K562 (cell line): Measurements from ENCODE around the gene EPPIN. TPM values are rescaled to one million over a fixed set of nuclear protein-coding genes. Genes with fewer than 3 reads are reported as not detected.

Experiments used
- ATAC-seq: fragments of 200-7000 bp; cut with Tn5 transposase; 3 replicates; pipeline ENCODE4 v1.9.1; 2020; ENCODE audit warnings: moderate library complexity
- BruUV-seq: library from RNA; stranded (reverse); fragments of 400-500 nt; replicated peaks from 2 replicates; lab custom pipeline; 2021; lab: Mats Ljungman, UMichigan
- CTCF ChIA-PET: fragments of 300-600 bp; formaldehyde crosslinking; extraction: SDS; loops from one replicate; lab custom pipeline; 2021; ENCODE audit warnings: low intra/inter-chr PET ratio; lab: Yijun Ruan, JAX
- POLR2A ChIA-PET: fragments of 300-600, 350-650 bp; sonication (Branson Sonifier 250); formaldehyde crosslinking; extraction: SDS; loops from one replicate; lab custom pipeline; 2021; ENCODE audit warnings: antibody characterized with exemption, inconsistent platforms; lab: Yijun Ruan, JAX
- DNase-seq, 4 experiments: peaks; one replicate each; pipeline versions ENCODE4 v3.0.0 to v3.0.0-alpha.2; 2011 to 2018; ENCODE audit warnings: low spot score in 3 of 4, mixed read lengths in 3 of 4; ENCODE audit errors: extremely low read depth in 1 of 4
- FAIRE-seq: peaks from 2 replicates; lab custom pipeline; 2011; peaks lifted over from hg19 to GRCh38; lab: Jason Lieb, UNC
- H2AFZ ChIP-seq: 2 replicates; pipeline ENCODE4 v1.6.0; 2011; ENCODE audit warnings: low read depth, low read length, control low read depth, inconsistent platforms
- H3K27ac ChIP-seq: fragments of 200-600 bp; 3 replicates; pipeline ENCODE4 v1.8.0; 2011; ENCODE audit warnings: low read depth, mild to moderate bottlenecking, control low read depth, inconsistent platforms, low read length, moderate library complexity, mixed read lengths; ENCODE audit errors: extremely low read depth
- H3K27me3 ChIP-seq, 2 experiments: fragments of 300-600 bp in 1 of 2; 2 replicates in 1 of 2; 3 replicates in 1 of 2; pipeline versions ENCODE4 v1.6.0 to v1.8.0; 2011; ENCODE audit warnings: inconsistent platforms in 2 of 2, low read length in 2 of 2, mild to moderate bottlenecking in 1 of 2, mixed read lengths in 1 of 2, moderate library complexity in 1 of 2; ENCODE audit not compliant: control insufficient read depth in 2 of 2, insufficient read depth in 2 of 2
- H3K36me3 ChIP-seq: fragments of 300-600 bp; 3 replicates; pipeline ENCODE4 v1.8.0; 2011; ENCODE audit warnings: mild to moderate bottlenecking, low read length, inconsistent platforms; ENCODE audit not compliant: control insufficient read depth, insufficient read depth
- H3K4me1 ChIP-seq, 2 experiments: fragments of 200-600 bp in 1 of 2; replicated peaks in 1 of 2; 2 replicates in 1 of 2; 3 replicates in 1 of 2; pipeline versions ENCODE4 v1.5.1 to v1.8.0; 2011; ENCODE audit warnings: inconsistent platforms in 2 of 2, low read length in 2 of 2, mild to moderate bottlenecking in 1 of 2, mixed read lengths in 1 of 2, moderate library complexity in 1 of 2; ENCODE audit not compliant: control insufficient read depth in 2 of 2, insufficient read depth in 2 of 2
- H3K4me2 ChIP-seq: 2 replicates; pipeline ENCODE4 v1.6.1; 2011; ENCODE audit warnings: low read length, control low read depth, inconsistent platforms, mixed read lengths; ENCODE audit not compliant: insufficient read depth
- H3K4me3 ChIP-seq: fragments of 200-600 bp; sonication (generic), shearing (Covaris generic); 2 replicates; pipeline ENCODE4 v1.5.1; 2016; ENCODE audit warnings: control low read depth, inconsistent platforms
- H3K79me2 ChIP-seq: fragments of 200-600 bp; 3 replicates; pipeline ENCODE4 v1.8.0; 2011; ENCODE audit warnings: low read length, inconsistent platforms; ENCODE audit not compliant: control insufficient read depth, insufficient read depth
- H3K9ac ChIP-seq, 2 experiments: 2 replicates each; pipeline versions ENCODE4 v1.6.0 to v1.6.1; 2011; ENCODE audit warnings: low read depth in 2 of 2, low read length in 2 of 2, control low read depth in 1 of 2, inconsistent platforms in 1 of 2, mild to moderate bottlenecking in 1 of 2, mixed read lengths in 1 of 2; ENCODE audit not compliant: insufficient read depth in 1 of 2
- H3K9me1 ChIP-seq: one replicate; pipeline ENCODE4 v1.6.0; 2011; ENCODE audit warnings: inconsistent platforms, mild to moderate bottlenecking, low read length, moderate library complexity; ENCODE audit not compliant: control insufficient read depth, insufficient read depth
- H3K9me3 ChIP-seq: replicated peaks from 2 replicates; pipeline ENCODE4 v1.5.1; 2011; ENCODE audit warnings: low read depth, low read length, inconsistent platforms; ENCODE audit not compliant: control insufficient read depth, insufficient read depth
- H4K20me1 ChIP-seq: replicated peaks from 2 replicates; pipeline ENCODE4 v1.6.1; 2011; ENCODE audit warnings: low read length, inconsistent platforms, mixed read lengths; ENCODE audit not compliant: control insufficient read depth, insufficient read depth
- CREBBP ChIP-seq: IDR thresholded peaks from one replicate; pipeline ENCODE4 v1.6.1; 2012; ENCODE audit warnings: low read depth, mild to moderate bottlenecking, control low read depth, inconsistent platforms, low read length
- NBN ChIP-seq: fragments of 450-650 bp; IDR thresholded peaks from 2 replicates; pipeline ENCODE4 v1.6.1; 2016; ENCODE audit warnings: low read depth, mild to moderate bottlenecking
- NFYB ChIP-seq: IDR thresholded peaks from 2 replicates; pipeline ENCODE4 v1.6.1; 2011; ENCODE audit warnings: mild to moderate bottlenecking, moderate library complexity; ENCODE audit not compliant: insufficient read length; ENCODE audit errors: extremely low read depth
- TBP ChIP-seq: optimal IDR thresholded peaks from 2 replicates; pipeline ENCODE3; 2011; ENCODE audit warnings: low read depth, low read length, improper control_type of control experiment
- ZNF586 ChIP-seq: fragments of 450-650 bp; formaldehyde crosslinking; conservative IDR thresholded peaks from 2 replicates; pipeline ENCODE4 v1.4.0; 2020; ENCODE audit warnings: mild to moderate bottlenecking, moderate library complexity
- WGBS: fragments of 100-300 bp; shearing (Covaris generic); methylation state at CpG from one replicate; pipeline ENCODE4 v1.1.6; 2016; ENCODE audit warnings: low coverage, mixed read lengths; ENCODE audit not compliant: insufficient coverage; ENCODE audit errors: missing lambda C conversion rate; 5-methylcytosine and 5-hydroxymethylcytosine counted together
- in situ Hi-C: fragments of 300-500 bp; cut with MboI; formaldehyde crosslinking; loops from 4 replicates; pipeline ENCODE4 v1.15.0; 2018; ENCODE audit warnings: inconsistent platforms, mixed read lengths
- intact Hi-C: fragments of 100-400 bp; cut with micrococcal nuclease; formaldehyde crosslinking; loops from 2 replicates; pipeline ENCODE4 v1.14.2; 2022
- polyA plus RNA-seq, 8 experiments: library from polyadenylated mRNA; depleted of rRNA in 4 of 8; stranded (reverse) in 5 of 8; unstranded in 3 of 8; fragments of >200 nt; fragmentation: Nextera tagmentation in 2 of 8; fragmentation: Illumina TruSeq in 1 of 8; extraction: Ambion mirVana in 2 of 8; extraction: Trizol in 1 of 8; gene quantifications; 2 replicates each; pipeline versions ENCODE4 v1.2.1 to v1.2.3, GENCODE V29; 2011 to 2014; ENCODE audit warnings: inconsistent platforms in 1 of 8, missing spikeins in 1 of 8
- total RNA-seq, 7 experiments: library from RNA; depleted of rRNA in 6 of 7; stranded (reverse); fragments of >200 nt in 6 of 7; fragmentation: Illumina TruSeq in 2 of 7; extraction: Trizol in 2 of 7; gene quantifications; 2 replicates each; pipeline versions ENCODE4 v1.2.1 to v1.2.3, GENCODE V29; 2011 to 2021; ENCODE audit warnings: low replicate concordance in 1 of 7
- TF ChIP-seq, protein P1 (sequence below): fragments of 450-650 bp; IDR thresholded peaks from 2 replicates; pipeline ENCODE4 v1.6.1; 2016; ENCODE audit warnings: mild to moderate bottlenecking, moderate library complexity

EPPIN gene
- total and polyA plus RNA-seq, 9 of the 15 experiments (the other 6 are each of a cell fraction or from before 2014, with no cell fraction given), result not detected

DNA sequence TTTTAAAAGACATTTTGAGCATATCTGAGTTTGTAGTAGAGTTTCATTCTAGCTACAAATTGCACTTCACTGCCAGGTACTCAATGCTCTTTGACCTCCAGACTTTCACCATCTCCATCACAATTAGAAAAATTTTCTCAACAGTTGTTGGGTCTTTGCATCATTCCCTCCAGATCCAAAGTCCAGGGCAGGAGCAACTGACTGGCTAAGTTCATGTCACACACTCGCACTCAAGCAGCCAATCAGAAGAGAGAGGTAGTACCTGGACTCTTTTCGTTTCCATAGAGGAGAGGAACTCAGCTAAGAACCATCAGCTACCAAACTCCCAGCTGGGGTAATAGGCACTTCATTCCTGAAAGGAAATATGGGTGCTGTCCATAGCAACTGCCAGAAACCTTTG, 40.8 kb downstream of the EPPIN start:
- Histone ChIP-seq H3K79me2 (no peaks in the 10 kb centered on the region), H3K27me3 (peaks cover 0 to 1% of the 10 kb centered on the region in 2 experiments; a peak in 1 of 5 replicates), H3K9ac (no peak overlapping the region), H3K4me1 (peaks cover 0 to 7% of the 10 kb centered on the region in 2 experiments; a peak in 3 of 5 replicates), H3K36me3 (no peaks in the 10 kb centered on the region), H4K20me1 (no peaks in the 10 kb centered on the region), H3K4me2 (no peak overlapping the region), H3K27ac (no peak overlapping the region), H3K9me1 (no peaks in the 10 kb centered on the region), H3K9me3 (no peaks in the 10 kb centered on the region), H2AFZ (no peak overlapping the region), H3K4me3 (no peak overlapping the region)
- POLR2A ChIA-PET, result interaction anchor here (1.0 kb wide), 1 partner anchor 13 kb away, joined by 3 read pairs; no protein-coding TSS in a partner anchor
- no peak for FAIRE-seq
- CTCF ChIA-PET, result no interaction called here
- no peak for DNase-seq
- 5% methylated on average over 2 of the region's 2 CpGs for WGBS
- no TSS peak for BruUV-seq
- intact Hi-C loops, result no loop called here
- in situ Hi-C loops, result no loop called here
- TF ChIP-seq NBN (no peak), ZNF586 (CRISPR knock-in tag) (no peak), TBP (no peak), NFYB (peak; percentile 53), CREBBP (no peak)
- TF ChIP-seq, protein P1, sequence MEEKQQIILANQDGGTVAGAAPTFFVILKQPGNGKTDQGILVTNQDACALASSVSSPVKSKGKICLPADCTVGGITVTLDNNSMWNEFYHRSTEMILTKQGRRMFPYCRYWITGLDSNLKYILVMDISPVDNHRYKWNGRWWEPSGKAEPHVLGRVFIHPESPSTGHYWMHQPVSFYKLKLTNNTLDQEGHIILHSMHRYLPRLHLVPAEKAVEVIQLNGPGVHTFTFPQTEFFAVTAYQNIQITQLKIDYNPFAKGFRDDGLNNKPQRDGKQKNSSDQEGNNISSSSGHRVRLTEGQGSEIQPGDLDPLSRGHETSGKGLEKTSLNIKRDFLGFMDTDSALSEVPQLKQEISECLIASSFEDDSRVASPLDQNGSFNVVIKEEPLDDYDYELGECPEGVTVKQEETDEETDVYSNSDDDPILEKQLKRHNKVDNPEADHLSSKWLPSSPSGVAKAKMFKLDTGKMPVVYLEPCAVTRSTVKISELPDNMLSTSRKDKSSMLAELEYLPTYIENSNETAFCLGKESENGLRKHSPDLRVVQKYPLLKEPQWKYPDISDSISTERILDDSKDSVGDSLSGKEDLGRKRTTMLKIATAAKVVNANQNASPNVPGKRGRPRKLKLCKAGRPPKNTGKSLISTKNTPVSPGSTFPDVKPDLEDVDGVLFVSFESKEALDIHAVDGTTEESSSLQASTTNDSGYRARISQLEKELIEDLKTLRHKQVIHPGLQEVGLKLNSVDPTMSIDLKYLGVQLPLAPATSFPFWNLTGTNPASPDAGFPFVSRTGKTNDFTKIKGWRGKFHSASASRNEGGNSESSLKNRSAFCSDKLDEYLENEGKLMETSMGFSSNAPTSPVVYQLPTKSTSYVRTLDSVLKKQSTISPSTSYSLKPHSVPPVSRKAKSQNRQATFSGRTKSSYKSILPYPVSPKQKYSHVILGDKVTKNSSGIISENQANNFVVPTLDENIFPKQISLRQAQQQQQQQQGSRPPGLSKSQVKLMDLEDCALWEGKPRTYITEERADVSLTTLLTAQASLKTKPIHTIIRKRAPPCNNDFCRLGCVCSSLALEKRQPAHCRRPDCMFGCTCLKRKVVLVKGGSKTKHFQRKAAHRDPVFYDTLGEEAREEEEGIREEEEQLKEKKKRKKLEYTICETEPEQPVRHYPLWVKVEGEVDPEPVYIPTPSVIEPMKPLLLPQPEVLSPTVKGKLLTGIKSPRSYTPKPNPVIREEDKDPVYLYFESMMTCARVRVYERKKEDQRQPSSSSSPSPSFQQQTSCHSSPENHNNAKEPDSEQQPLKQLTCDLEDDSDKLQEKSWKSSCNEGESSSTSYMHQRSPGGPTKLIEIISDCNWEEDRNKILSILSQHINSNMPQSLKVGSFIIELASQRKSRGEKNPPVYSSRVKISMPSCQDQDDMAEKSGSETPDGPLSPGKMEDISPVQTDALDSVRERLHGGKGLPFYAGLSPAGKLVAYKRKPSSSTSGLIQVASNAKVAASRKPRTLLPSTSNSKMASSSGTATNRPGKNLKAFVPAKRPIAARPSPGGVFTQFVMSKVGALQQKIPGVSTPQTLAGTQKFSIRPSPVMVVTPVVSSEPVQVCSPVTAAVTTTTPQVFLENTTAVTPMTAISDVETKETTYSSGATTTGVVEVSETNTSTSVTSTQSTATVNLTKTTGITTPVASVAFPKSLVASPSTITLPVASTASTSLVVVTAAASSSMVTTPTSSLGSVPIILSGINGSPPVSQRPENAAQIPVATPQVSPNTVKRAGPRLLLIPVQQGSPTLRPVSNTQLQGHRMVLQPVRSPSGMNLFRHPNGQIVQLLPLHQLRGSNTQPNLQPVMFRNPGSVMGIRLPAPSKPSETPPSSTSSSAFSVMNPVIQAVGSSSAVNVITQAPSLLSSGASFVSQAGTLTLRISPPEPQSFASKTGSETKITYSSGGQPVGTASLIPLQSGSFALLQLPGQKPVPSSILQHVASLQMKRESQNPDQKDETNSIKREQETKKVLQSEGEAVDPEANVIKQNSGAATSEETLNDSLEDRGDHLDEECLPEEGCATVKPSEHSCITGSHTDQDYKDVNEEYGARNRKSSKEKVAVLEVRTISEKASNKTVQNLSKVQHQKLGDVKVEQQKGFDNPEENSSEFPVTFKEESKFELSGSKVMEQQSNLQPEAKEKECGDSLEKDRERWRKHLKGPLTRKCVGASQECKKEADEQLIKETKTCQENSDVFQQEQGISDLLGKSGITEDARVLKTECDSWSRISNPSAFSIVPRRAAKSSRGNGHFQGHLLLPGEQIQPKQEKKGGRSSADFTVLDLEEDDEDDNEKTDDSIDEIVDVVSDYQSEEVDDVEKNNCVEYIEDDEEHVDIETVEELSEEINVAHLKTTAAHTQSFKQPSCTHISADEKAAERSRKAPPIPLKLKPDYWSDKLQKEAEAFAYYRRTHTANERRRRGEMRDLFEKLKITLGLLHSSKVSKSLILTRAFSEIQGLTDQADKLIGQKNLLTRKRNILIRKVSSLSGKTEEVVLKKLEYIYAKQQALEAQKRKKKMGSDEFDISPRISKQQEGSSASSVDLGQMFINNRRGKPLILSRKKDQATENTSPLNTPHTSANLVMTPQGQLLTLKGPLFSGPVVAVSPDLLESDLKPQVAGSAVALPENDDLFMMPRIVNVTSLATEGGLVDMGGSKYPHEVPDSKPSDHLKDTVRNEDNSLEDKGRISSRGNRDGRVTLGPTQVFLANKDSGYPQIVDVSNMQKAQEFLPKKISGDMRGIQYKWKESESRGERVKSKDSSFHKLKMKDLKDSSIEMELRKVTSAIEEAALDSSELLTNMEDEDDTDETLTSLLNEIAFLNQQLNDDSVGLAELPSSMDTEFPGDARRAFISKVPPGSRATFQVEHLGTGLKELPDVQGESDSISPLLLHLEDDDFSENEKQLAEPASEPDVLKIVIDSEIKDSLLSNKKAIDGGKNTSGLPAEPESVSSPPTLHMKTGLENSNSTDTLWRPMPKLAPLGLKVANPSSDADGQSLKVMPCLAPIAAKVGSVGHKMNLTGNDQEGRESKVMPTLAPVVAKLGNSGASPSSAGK, result no peak
- no peak; the same call in 2 of the 3 replicates for ATAC-seq
